ENCODE results near the gene SLC25A3. TPM values are rescaled to one million over a fixed set of nuclear protein-coding genes. Genes with fewer than 3 reads are reported as not detected.
A peak's percentile ranks its signal among the peaks of the same experiment; 100 is the strongest.

Gene SLC25A3
- total and polyA plus RNA-seq, 9 of the 15 experiments (the other 6 are each of a cell fraction or from before 2014, with no cell fraction given): 264 to 766 (median 495) TPM

DNA sequence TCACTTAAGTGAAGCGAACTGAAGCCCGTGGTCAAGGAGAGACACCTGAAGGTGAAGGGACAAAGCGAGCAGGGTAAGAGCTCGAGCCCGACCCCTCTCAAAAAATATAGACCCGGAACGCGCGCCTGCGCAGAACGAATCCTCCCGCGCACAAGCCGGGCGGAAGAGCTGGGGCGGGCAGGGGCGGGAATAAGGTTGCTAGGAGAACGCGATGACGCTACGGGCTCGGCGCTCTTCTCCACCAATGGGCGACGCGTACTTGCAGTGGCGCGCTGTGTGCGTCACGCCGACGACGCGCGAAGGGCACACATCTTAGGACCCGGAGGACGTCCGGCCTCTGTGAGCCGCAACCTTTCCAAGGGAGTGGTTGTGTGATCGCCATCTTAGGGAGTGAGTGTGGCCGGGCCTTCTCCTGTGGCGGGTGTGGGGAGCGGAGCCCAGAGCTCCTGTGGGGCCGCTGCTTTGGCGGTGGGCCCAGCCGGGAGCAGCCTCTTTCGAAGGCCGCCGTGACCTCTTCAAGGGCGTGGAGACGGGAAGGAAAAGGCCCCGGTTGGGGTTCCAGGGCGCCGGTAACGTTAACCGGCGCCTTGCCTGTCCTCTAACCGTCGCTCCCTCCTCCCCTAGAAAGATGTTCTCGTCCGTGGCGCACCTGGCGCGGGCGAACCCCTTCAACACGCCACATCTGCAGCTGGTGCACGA, at the start of gene SLC25A3 (continued):
- no peak for TF ChIP-seq ZNF407 (IDR thresholded peaks at IDR 0.05; ENCODE audit: low read depth)
- no peak for TF ChIP-seq BRD9 (IDR thresholded peaks at IDR 0.05; ENCODE audit: low read depth, partially characterized antibody)
- no peak for TF ChIP-seq RBM15 (IDR thresholded peaks at IDR 0.05; ENCODE audit: insufficient read depth, low read length)
- peak; percentile 61 for TF ChIP-seq NELFE (IDR thresholded peaks at IDR 0.05; ENCODE audit: insufficient read depth, insufficient read length)
- TF ChIP-seq, protein P1, sequence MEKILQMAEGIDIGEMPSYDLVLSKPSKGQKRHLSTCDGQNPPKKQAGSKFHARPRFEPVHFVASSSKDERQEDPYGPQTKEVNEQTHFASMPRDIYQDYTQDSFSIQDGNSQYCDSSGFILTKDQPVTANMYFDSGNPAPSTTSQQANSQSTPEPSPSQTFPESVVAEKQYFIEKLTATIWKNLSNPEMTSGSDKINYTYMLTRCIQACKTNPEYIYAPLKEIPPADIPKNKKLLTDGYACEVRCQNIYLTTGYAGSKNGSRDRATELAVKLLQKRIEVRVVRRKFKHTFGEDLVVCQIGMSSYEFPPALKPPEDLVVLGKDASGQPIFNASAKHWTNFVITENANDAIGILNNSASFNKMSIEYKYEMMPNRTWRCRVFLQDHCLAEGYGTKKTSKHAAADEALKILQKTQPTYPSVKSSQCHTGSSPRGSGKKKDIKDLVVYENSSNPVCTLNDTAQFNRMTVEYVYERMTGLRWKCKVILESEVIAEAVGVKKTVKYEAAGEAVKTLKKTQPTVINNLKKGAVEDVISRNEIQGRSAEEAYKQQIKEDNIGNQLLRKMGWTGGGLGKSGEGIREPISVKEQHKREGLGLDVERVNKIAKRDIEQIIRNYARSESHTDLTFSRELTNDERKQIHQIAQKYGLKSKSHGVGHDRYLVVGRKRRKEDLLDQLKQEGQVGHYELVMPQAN (IDR thresholded peaks at IDR 0.05; ENCODE audit: borderline replicate concordance): peak; percentile 60; the same call in 1 of the 2 replicates
- TF ChIP-seq SNIP1 (IDR thresholded peaks at IDR 0.05; ENCODE audit: low read depth): no peak
- TF ChIP-seq DEAF1 (CRISPR knock-in tag; IDR thresholded peaks at IDR 0.05): no peak
- TF ChIP-seq ZNF655 (CRISPR knock-in tag; IDR thresholded peaks at IDR 0.05): no peak
- TF ChIP-seq ZBTB49 (CRISPR knock-in tag; IDR thresholded peaks at IDR 0.05; ENCODE audit: borderline replicate concordance): no peak
- no peak; the same call in 1 of the 2 replicates for TF ChIP-seq E2F3 (CRISPR knock-in tag; IDR thresholded peaks at IDR 0.05)
- no peak for TF ChIP-seq XRCC4 (IDR thresholded peaks at IDR 0.05; ENCODE audit: extremely low read depth, insufficient read depth, insufficient read length)

Data from K562 (cell line).